Measurements from ENCODE around the gene PATJ. TPM values are rescaled to one million over a fixed set of nuclear protein-coding genes. Genes with fewer than 3 reads are reported as not detected.

Gene PATJ
- polyA plus RNA-seq, 1 of the 3 experiments (the other 2 are of a cell fraction), result 3.0 TPM

GRCh38 chr1:61968869-61969268 is 226.6 kb downstream of the PATJ start:
- Histone ChIP-seq H3F3A (replicated peaks; ENCODE audit: insufficient read depth) (peaks cover 5% of the 10 kb centered on the region), H3K36me3 (replicated peaks in 1 of 2; ENCODE audit: control insufficient read depth in 1 of 2, insufficient read depth in 2 of 2, low read length in 1 of 2) (peaks cover 0 to 7% of the 10 kb centered on the region in 2 experiments)

More at GRCh38 chr1:61968869-61969268, 226.6 kb downstream of the PATJ start:
- TF ChIP-seq FOXM1 (IDR thresholded peaks at IDR 0.05; ENCODE audit: low read depth) (no peak), RXRA (IDR thresholded peaks at IDR 0.05; ENCODE audit: borderline replicate concordance, low read depth) (no peak), IRF3 (IDR thresholded peaks at IDR 0.05; ENCODE audit: low read depth, low read length) (no peak), MXI1 (IDR thresholded peaks at IDR 0.05; ENCODE audit: low read depth, low read length) (no peak), GATA2 (CRISPR knock-in tag; IDR thresholded peaks at IDR 0.05) (no peak), POLR2AphosphoS5 (IDR thresholded peaks at IDR 0.05; ENCODE audit: low read depth, low read length) (no peak), USF2 (IDR thresholded peaks at IDR 0.05; ENCODE audit: borderline replicate concordance, low read depth, low read length) (no peak), RCOR1 (IDR thresholded peaks at IDR 0.05; ENCODE audit: low read length) (no peak), ELF1 (IDR thresholded peaks at IDR 0.05) (no peak), GABPA (IDR thresholded peaks at IDR 0.05; ENCODE audit: low read depth) (no peak), CTCF (IDR thresholded peaks at IDR 0.05) (no peak), USF1 (IDR thresholded peaks at IDR 0.05; ENCODE audit: borderline replicate concordance, low read depth) (no peak), RFX5 (IDR thresholded peaks at IDR 0.05; ENCODE audit: low read length) (no peak), REST (IDR thresholded peaks at IDR 0.05; ENCODE audit: low read depth, low read length) (no peak), TAF1 (IDR thresholded peaks at IDR 0.05; ENCODE audit: borderline replicate concordance, low read depth, low read length) (no peak), NRF1 (IDR thresholded peaks at IDR 0.05; ENCODE audit: low read depth, low read length) (no peak)
- Histone ChIP-seq H3K4me2 (no peak overlapping the region), H3K9me2 (no peaks in the 10 kb centered on the region), H3K27ac (ENCODE audit: low read depth in 2 of 2, low read length in 1 of 2) (no peak overlapping the region), H2AFZ (ENCODE audit: low read depth) (no peak overlapping the region), H3K27me3 (ENCODE audit: insufficient read depth) (no peaks in the 10 kb centered on the region), H3K9me3 (no peaks in the 10 kb centered on the region), H4K20me1 (ENCODE audit: insufficient read depth) (no peaks in the 10 kb centered on the region), H3K9ac (no peak overlapping the region), H3K79me2 (ENCODE audit: insufficient read depth) (no peaks in the 10 kb centered on the region), H3K4me1 (ENCODE audit: control insufficient read depth in 1 of 2, insufficient read depth in 2 of 2, low read depth in 1 of 2, low read length in 1 of 2) (peaks cover 3 to 12% of the 10 kb centered on the region in 2 experiments; a peak in 2 of 4 replicates), H3K4me3 (ENCODE audit: low read depth in 2 of 2, low read length in 1 of 2) (no peak overlapping the region)
- POLR2A ChIA-PET, result no interaction called here
- 100% methylated on average over 1 of the region's 1 CpG for WGBS (ENCODE audit: low lambda C conversion rate)
- CTCF ChIA-PET, result interaction anchor here (0.9 to 1.0 kb wide), 2 partner anchors 8 to 17 kb away, joined by 3 read pairs; no protein-coding TSS in a partner anchor
- no peak for DNase-seq

All from SK-N-SH (cell line).